SIG-M5 treated with dmso at 0.1 percent for 504 hours (cell line): ENCODE data around the gene YWHAB.
"Not testable (repeated sequence)": the region's sequence is repeated elsewhere in the genome, so short reads cannot be mapped to it uniquely, and the experiment has no call there.

ENCODE experiments used
- DNase-seq: peaks from one replicate; lab custom pipeline; 2025; ENCODE audit not compliant: unreplicated experiment; lab: John Stamatoyannopoulos, UW

YWHAB gene

GRCh38 chr20:44885392-44886265, at the start of gene YWHAB:
Gene YWHAB, plus strand, starts transcription at chr20:44885705. Its CDS starts 15,829 bp downstream, at chr20:44901534.
- DNase-seq = peak; percentile 98

- no peak for DNase-seq
Observed at GRCh38 chr20:44836601-44837120, 48.8 kb upstream of the YWHAB start.

GRCh38 chr20:44837946-44838345, 47.6 kb upstream of the YWHAB start:
- no peak for DNase-seq

- no peak for DNase-seq
Observed at GRCh38 chr20:44838521-44838920, 47.0 kb upstream of the YWHAB start.

GRCh38 chr20:44839481-44839880, 46.0 kb upstream of the YWHAB start:
- DNase-seq = no peak

- DNase-seq = no peak
Observed at GRCh38 chr20:44840826-44841225, 44.7 kb upstream of the YWHAB start.

GRCh38 chr20:44841955-44842354, 43.5 kb upstream of the YWHAB start:
- no peak for DNase-seq

- DNase-seq = no peak
Observed at GRCh38 chr20:44843876-44844275, 41.6 kb upstream of the YWHAB start.

GRCh38 chr20:44848254-44849015, 37.1 kb upstream of the YWHAB start:
- DNase-seq = no peak

- no peak for DNase-seq
Observed at GRCh38 chr20:44849703-44850102, 35.8 kb upstream of the YWHAB start.

GRCh38 chr20:44850272-44850671, 35.2 kb upstream of the YWHAB start:
- DNase-seq = no peak

- no peak for DNase-seq
Observed at GRCh38 chr20:44850837-44851236, 34.7 kb upstream of the YWHAB start.

- no peak for DNase-seq
Observed at GRCh38 chr20:44851545-44851944, 34.0 kb upstream of the YWHAB start.

GRCh38 chr20:44856442-44856841, 29.1 kb upstream of the YWHAB start:
- DNase-seq = no peak

- no peak for DNase-seq
Observed at GRCh38 chr20:44856856-44857448, 28.6 kb upstream of the YWHAB start.

GRCh38 chr20:44858606-44859360, 26.7 kb upstream of the YWHAB start:
- DNase-seq = no peak

- DNase-seq = no peak
Observed at GRCh38 chr20:44861531-44862006, 23.9 kb upstream of the YWHAB start.

- no peak for DNase-seq
Observed at GRCh38 chr20:44862286-44862685, 23.2 kb upstream of the YWHAB start.

GRCh38 chr20:44863365-44864084, 22.0 kb upstream of the YWHAB start:
- not testable (repeated sequence) for DNase-seq

GRCh38 chr20:44864493-44864892, 21.0 kb upstream of the YWHAB start:
- not testable (repeated sequence) for DNase-seq
